PC-9 (cell line): Measurements from ENCODE around the gene VAV2.

Source experiments
- EZH2 ChIP-seq: fragments of 200-600 bp; sonication (generic); IDR thresholded peaks from 2 replicates; pipeline ENCODE4 v1.8.0; 2017; ENCODE audit warnings: antibody characterized with exemption, low read depth
- TF ChIP-seq, protein P1 (sequence below): fragments of 200-600 bp; sonication (generic); conservative IDR thresholded peaks from 2 replicates; pipeline ENCODE4 v1.6.1; 2017; ENCODE audit warnings: mixed run types, antibody characterized with exemption, mild to moderate bottlenecking, moderate library complexity

DNA sequence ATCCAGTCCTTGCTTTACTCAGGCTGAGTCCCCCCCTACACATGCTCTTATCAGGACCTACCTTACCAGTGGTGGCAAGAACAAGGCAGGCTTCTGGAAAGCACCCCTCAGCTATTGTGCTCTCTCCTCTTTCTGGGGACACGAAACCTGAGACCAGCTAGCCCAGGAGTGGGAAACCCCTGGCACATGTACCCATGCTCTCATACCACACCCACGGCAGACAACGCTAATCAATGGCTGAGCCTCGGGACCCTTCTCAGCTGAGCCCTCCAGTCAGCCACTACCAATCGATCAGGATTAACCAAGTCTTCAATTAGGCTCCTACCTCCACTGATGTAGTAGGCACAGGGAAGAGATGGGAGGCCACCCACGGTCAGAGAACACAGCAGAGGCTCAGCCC lies 65.1 kb downstream of the VAV2 start:
- TF ChIP-seq, protein P1, sequence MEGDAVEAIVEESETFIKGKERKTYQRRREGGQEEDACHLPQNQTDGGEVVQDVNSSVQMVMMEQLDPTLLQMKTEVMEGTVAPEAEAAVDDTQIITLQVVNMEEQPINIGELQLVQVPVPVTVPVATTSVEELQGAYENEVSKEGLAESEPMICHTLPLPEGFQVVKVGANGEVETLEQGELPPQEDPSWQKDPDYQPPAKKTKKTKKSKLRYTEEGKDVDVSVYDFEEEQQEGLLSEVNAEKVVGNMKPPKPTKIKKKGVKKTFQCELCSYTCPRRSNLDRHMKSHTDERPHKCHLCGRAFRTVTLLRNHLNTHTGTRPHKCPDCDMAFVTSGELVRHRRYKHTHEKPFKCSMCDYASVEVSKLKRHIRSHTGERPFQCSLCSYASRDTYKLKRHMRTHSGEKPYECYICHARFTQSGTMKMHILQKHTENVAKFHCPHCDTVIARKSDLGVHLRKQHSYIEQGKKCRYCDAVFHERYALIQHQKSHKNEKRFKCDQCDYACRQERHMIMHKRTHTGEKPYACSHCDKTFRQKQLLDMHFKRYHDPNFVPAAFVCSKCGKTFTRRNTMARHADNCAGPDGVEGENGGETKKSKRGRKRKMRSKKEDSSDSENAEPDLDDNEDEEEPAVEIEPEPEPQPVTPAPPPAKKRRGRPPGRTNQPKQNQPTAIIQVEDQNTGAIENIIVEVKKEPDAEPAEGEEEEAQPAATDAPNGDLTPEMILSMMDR = no peak
- no peak for TF ChIP-seq EZH2
